ENCODE results near the gene CTNNBIP1. TPM values are rescaled to one million over a fixed set of nuclear protein-coding genes. Genes with fewer than 3 reads are reported as not detected.

The CTNNBIP1 gene
- total RNA-seq, 1 donor from 2014 or later = 44.7 TPM

DNA sequence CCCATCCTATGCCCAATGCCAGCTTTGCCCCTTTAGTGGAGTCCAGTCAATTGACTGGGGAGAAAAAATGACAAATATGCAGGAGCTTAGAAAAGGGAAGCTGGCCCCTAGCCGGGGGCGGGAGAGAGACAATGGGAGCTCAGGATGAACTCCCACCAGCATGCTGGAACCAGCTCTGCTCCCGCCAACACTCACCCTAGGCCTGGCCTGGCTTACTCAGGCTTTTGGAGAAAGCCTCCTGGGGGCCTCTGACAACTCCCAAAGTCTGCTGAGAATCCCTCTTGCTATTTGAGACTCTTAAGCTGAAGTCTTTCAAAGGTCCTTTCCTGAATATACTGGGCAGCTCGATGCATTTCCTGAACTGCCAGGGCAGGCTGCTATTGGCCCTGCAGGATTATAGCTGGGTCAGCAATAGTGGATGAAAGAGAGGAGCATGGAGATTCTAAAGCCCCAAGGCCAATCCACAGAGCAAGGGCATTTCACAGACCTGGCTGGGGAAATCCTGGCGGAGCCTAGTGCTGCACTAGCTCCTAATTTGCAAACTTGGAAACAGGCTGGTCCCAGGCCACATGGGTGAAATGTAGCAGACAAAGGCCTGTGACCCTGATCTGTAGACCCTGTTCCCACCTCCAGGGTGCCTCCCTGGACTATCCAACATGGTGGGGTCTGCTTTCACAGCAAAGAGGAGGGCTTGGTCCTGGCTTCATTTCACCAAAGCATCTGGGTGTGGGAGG lies 50.6 kb downstream of the CTNNBIP1 start:
- Histone ChIP-seq H3K27me3 (no peaks in the 10 kb centered on the region), H3K4me1 (peaks cover 24% of the 10 kb centered on the region), H3K27ac (no peak overlapping the region), H3K9me3 (no peaks in the 10 kb centered on the region), H3K36me3 (peaks cover 0 to 3% of the 10 kb centered on the region in 2 donors), H3K4me3 (no peak overlapping the region)
- intact Hi-C loops (cut with DNase I) = loop anchor here (10.0 kb wide), 1 partner anchor 135 kb away; no protein-coding TSS in a partner anchor
- no peak for TF ChIP-seq POLR2AphosphoS5 (IDR thresholded peaks at IDR 0.05; ENCODE audit: insufficient read depth in 1 of 2, low read depth in 1 of 2)
- no peak for TF ChIP-seq POLR2A (IDR thresholded peaks at IDR 0.05)
- TF ChIP-seq, protein P1, sequence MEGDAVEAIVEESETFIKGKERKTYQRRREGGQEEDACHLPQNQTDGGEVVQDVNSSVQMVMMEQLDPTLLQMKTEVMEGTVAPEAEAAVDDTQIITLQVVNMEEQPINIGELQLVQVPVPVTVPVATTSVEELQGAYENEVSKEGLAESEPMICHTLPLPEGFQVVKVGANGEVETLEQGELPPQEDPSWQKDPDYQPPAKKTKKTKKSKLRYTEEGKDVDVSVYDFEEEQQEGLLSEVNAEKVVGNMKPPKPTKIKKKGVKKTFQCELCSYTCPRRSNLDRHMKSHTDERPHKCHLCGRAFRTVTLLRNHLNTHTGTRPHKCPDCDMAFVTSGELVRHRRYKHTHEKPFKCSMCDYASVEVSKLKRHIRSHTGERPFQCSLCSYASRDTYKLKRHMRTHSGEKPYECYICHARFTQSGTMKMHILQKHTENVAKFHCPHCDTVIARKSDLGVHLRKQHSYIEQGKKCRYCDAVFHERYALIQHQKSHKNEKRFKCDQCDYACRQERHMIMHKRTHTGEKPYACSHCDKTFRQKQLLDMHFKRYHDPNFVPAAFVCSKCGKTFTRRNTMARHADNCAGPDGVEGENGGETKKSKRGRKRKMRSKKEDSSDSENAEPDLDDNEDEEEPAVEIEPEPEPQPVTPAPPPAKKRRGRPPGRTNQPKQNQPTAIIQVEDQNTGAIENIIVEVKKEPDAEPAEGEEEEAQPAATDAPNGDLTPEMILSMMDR (IDR thresholded peaks at IDR 0.05) = no peak
- DNase-seq (ENCODE audit: extremely low spot score in 2 of 2) = no peak

DNA sequence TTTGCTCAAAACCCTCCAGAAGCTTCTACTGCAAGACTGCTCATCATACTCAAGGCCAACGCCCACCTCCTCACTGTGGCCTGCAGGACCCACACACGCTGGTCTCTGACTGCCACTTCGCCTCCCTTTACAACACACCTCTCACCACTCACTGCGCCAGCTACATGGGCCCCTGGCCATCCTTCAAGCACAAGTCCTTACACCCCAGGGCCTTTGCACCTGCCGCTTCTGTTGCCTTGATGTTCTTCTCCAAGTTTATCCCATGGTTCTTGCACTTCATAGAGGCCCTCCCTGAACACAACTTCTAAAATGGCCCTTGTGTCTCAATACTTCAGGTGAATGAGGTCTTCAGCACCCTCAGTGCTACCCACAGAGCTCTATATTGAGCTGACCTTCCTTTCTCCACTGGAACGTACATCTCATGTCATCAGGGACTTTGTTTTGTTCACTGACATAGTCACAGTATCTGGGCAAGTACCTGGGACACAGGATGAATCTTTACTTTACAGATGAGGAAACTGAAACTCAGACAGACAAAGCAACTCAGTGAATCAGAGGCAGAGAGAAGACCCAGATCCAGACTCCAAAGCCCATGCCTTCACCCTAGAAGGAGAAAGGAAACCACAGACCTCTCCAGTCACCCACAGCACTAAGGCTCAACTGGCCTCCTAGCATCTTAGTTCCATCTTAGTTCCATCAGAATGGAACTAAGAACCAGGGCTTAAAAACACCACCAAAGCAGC lies 51.6 kb downstream of the CTNNBIP1 start:
- peaks cover 0 to 6% of the 10 kb centered on the region in 2 donors for H3K36me3 ChIP-seq
- H3K27me3 ChIP-seq = no peaks in the 10 kb centered on the region
- H3K27ac ChIP-seq = no peak overlapping the region
- H3K4me1 ChIP-seq = peaks cover 14% of the 10 kb centered on the region
- TF ChIP-seq POLR2A (IDR thresholded peaks at IDR 0.05) (no peak), POLR2AphosphoS5 (IDR thresholded peaks at IDR 0.05; ENCODE audit: insufficient read depth in 1 of 2, low read depth in 1 of 2) (no peak)
- TF ChIP-seq, protein P1 (IDR thresholded peaks at IDR 0.05) = no peak
- DNase-seq (ENCODE audit: extremely low spot score in 2 of 2) = no peak
- intact Hi-C loops (cut with DNase I) = no loop called here
- H3K9me3 ChIP-seq = no peaks in the 10 kb centered on the region
- no peak overlapping the region for H3K4me3 ChIP-seq

DNA sequence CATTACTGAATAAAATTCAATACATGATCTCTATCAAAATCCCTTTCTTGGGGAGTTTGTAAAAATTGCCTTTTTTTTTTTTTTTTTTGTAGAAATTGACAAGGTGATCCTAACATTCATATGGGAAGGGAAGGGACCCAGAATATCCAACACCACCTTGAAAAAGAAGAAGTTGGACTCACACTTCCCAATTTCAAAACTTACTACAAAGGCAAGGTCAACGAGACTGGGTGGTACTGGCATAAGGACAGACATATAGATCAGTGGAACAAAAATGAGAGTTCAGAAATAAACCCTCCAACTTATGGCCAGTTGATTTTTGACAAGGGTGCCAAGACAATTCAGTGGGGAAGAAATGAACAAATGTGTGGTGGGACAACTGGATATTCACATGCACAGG lies 54.9 kb downstream of the CTNNBIP1 start:
- intact Hi-C loops (cut with DNase I) = loop anchor here (2.0 kb wide), 1 partner anchor 38 kb away; no protein-coding TSS in a partner anchor
- no peak overlapping the region for H3K27ac ChIP-seq
- TF ChIP-seq POLR2AphosphoS5 (IDR thresholded peaks at IDR 0.05; ENCODE audit: insufficient read depth in 1 of 2, low read depth in 1 of 2) (no peak), POLR2A (IDR thresholded peaks at IDR 0.05) (no peak)
- TF ChIP-seq, protein P1 (IDR thresholded peaks at IDR 0.05) = no peak
- H3K4me3 ChIP-seq = no peak overlapping the region
- no peaks in the 10 kb centered on the region for H3K27me3 ChIP-seq
- no peaks in the 10 kb centered on the region for H3K4me1 ChIP-seq
- DNase-seq (ENCODE audit: extremely low spot score in 2 of 2) = no peak
- no peaks in the 10 kb centered on the region for H3K9me3 ChIP-seq
- H3K36me3 ChIP-seq = peaks cover 0 to 6% of the 10 kb centered on the region in 2 donors

DNA sequence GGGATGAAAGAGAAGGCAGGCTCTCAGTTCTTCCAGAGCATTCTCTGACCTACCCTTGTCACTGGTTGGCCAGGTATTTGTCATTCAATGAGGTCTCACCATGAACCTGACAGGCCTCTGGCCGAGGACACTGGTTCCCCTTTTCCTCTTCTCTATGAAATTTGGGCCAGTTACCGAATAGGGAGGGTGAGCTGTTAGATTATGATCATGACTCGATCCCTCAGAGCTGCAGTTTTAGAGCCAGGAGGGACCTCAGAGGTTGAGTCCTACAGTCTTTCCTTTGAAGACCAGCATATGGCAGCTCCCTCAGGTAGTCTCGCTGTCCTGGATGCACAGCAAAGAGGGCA lies 56.8 kb downstream of the CTNNBIP1 start:
- DNase-seq (ENCODE audit: extremely low spot score in 2 of 2) = no peak
- Histone ChIP-seq H3K4me1 (no peaks in the 10 kb centered on the region), H3K36me3 (peaks cover 0 to 11% of the 10 kb centered on the region in 2 donors), H3K9me3 (no peaks in the 10 kb centered on the region), H3K27me3 (no peaks in the 10 kb centered on the region), H3K27ac (no peak overlapping the region), H3K4me3 (no peak overlapping the region)
- TF ChIP-seq POLR2A (IDR thresholded peaks at IDR 0.05) = no peak
- TF ChIP-seq, protein P1 (IDR thresholded peaks at IDR 0.05) = no peak
- no peak for TF ChIP-seq POLR2AphosphoS5 (IDR thresholded peaks at IDR 0.05; ENCODE audit: insufficient read depth in 1 of 2, low read depth in 1 of 2)
- intact Hi-C loops (cut with DNase I) = no loop called here
